Hepatocyte (in vitro differentiated cells): ENCODE results near the gene CASKIN2.

ENCODE experiments used
- CTCF ChIP-seq: fragments of 200-600 bp; sonication (generic); IDR thresholded peaks from 2 replicates; pipeline ENCODE4 v1.5.1; 2016; ENCODE audit warnings: antibody characterized with exemption, mild to moderate bottlenecking; ENCODE audit not compliant: poor library complexity
- EZH2phosphoT487 ChIP-seq: fragments of 200-600 bp; sonication (generic); IDR thresholded peaks from one replicate; pipeline ENCODE4 v1.6.1; 2018; ENCODE audit warnings: antibody characterized with exemption, mild to moderate bottlenecking, low read depth, moderate library complexity; ENCODE audit not compliant: unreplicated experiment, severe bottlenecking

- TF ChIP-seq CTCF (no peak), EZH2phosphoT487 (no peak)
Measured at GRCh38 chr17:75550139-75550465, 34.8 kb upstream of the CASKIN2 start.
